Vagina (tissue), 2 donors: ENCODE results near the gene AGXT2. TPM values are rescaled to one million over a fixed set of nuclear protein-coding genes. Genes with fewer than 3 reads are reported as not detected.
"Not testable (repeated sequence)": the region's sequence is repeated elsewhere in the genome, so short reads cannot be mapped to it uniquely, and the experiment has no call there.

ENCODE experiments used
- DNase-seq, 2 donors: peaks; one replicate each; pipeline ENCODE4 v3.0.0-alpha.2; 2017; ENCODE audit errors: extremely low spot score in 2 of 2
- H3K27ac ChIP-seq: fragments of 200-600 bp; sonication (generic); one replicate; pipeline ENCODE4 v1.5.1; 2019
- H3K27me3 ChIP-seq: fragments of 200-600 bp; sonication (generic); one replicate; pipeline ENCODE4 v1.5.1; 2019
- H3K36me3 ChIP-seq, 2 donors: fragments of 200-600 bp; sonication (generic); one replicate each; pipeline ENCODE4 v1.5.1; 2017 to 2019
- H3K4me1 ChIP-seq: fragments of 200-600 bp; sonication (generic); one replicate; pipeline ENCODE4 v1.5.1; 2019
- H3K4me3 ChIP-seq, 2 donors: fragments of 200-600 bp; sonication (generic); 1 replicate in 1 of 2; 2 replicates in 1 of 2; pipeline ENCODE4 v1.5.1; 2016 to 2019
- H3K9me3 ChIP-seq: fragments of 200-600 bp; sonication (generic); one replicate; pipeline ENCODE4 v1.5.1; 2019
- POLR2A ChIP-seq, 2 donors: fragments of 450-650 bp; IDR thresholded peaks; one replicate each; pipeline ENCODE4 v1.6.1; 2017; ENCODE audit warnings: antibody characterized with exemption in 2 of 2, mild to moderate bottlenecking in 2 of 2, moderate library complexity in 2 of 2
- POLR2AphosphoS5 ChIP-seq, 2 donors: sonication (generic); formaldehyde crosslinking; IDR thresholded peaks; one replicate each; pipeline ENCODE4 v1.9.0; 2017; ENCODE audit warnings: antibody characterized with exemption in 2 of 2, mild to moderate bottlenecking in 2 of 2, low read depth in 1 of 2; ENCODE audit not compliant: insufficient read depth in 1 of 2
- intact Hi-C: fragments of 100-400 bp; cut with DNase I; formaldehyde crosslinking; loops from one replicate; pipeline ENCODE4 v1.15.1; 2023
- total RNA-seq: library from RNA; depleted of rRNA; stranded (reverse); fragments of >200 nt; gene quantifications from one replicate; pipeline ENCODE4 v1.2.3, GENCODE V29; 2016
- TF ChIP-seq, protein P1 (sequence below), 3 experiments: fragments of 450-650 bp in 2 of 3; fragments of 200-600 bp in 1 of 3; sonication (generic) in 1 of 3; IDR thresholded peaks; one replicate each; pipeline ENCODE4 v1.5.1; 2017 to 2019; ENCODE audit warnings: antibody characterized with exemption in 3 of 3, mild to moderate bottlenecking in 2 of 3, moderate library complexity in 2 of 3

The AGXT2 gene
- total RNA-seq, 1 donor from 2014 or later: not detected

GRCh38 chr5:34978681-34979080, 69.1 kb downstream of the AGXT2 start:
- TF ChIP-seq POLR2AphosphoS5 (IDR thresholded peaks at IDR 0.05; ENCODE audit: insufficient read depth in 1 of 2, low read depth in 1 of 2) (no peak), POLR2A (IDR thresholded peaks at IDR 0.05) (no peak)
- TF ChIP-seq, protein P1, sequence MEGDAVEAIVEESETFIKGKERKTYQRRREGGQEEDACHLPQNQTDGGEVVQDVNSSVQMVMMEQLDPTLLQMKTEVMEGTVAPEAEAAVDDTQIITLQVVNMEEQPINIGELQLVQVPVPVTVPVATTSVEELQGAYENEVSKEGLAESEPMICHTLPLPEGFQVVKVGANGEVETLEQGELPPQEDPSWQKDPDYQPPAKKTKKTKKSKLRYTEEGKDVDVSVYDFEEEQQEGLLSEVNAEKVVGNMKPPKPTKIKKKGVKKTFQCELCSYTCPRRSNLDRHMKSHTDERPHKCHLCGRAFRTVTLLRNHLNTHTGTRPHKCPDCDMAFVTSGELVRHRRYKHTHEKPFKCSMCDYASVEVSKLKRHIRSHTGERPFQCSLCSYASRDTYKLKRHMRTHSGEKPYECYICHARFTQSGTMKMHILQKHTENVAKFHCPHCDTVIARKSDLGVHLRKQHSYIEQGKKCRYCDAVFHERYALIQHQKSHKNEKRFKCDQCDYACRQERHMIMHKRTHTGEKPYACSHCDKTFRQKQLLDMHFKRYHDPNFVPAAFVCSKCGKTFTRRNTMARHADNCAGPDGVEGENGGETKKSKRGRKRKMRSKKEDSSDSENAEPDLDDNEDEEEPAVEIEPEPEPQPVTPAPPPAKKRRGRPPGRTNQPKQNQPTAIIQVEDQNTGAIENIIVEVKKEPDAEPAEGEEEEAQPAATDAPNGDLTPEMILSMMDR (IDR thresholded peaks at IDR 0.05): no peak
- no peaks in the 10 kb centered on the region for H3K4me1 ChIP-seq
- DNase-seq: no peak
- no peaks in the 10 kb centered on the region for H3K27me3 ChIP-seq
- no peak overlapping the region for H3K27ac ChIP-seq
- H3K36me3 ChIP-seq: no peaks in the 10 kb centered on the region
- H3K9me3 ChIP-seq: no peaks in the 10 kb centered on the region
- H3K4me3 ChIP-seq: no peak overlapping the region
- intact Hi-C loops: no loop called here

DNA sequence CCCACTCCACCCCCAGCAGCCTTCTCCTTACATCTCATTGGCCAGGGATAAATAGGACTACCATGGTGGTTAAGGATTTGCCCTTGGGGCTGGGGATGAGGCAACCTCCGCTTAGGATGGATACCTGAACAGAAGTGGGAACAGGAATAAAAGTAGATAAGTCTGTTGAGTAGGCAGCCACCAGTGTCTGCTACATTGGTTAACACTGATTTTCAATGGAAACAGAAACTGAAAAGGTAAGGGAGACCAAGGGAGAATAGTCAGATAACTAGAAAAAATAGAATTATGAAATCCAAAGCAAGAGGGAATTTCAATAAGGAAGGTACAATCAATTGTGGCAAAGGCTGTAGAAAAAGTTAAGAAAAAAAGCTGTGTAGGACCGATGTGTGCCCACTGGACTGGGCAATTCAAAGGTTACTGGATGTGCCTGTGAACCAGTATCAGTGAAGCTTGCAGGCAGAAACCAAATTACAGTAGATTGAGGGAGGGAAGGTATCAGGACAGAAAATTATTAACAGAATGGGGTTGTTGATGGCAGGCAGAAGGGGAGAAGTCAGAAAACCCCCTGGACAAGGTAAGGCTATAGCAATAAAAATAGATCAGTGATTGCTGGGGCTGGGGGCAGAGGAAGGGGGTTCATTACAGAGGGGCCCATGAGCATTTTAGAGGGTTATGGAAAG, 69.7 kb downstream of the AGXT2 start:
- TF ChIP-seq POLR2AphosphoS5 (IDR thresholded peaks at IDR 0.05; ENCODE audit: insufficient read depth in 1 of 2, low read depth in 1 of 2) (no peak), POLR2A (IDR thresholded peaks at IDR 0.05) (no peak)
- TF ChIP-seq, protein P1 (IDR thresholded peaks at IDR 0.05): no peak
- H3K9me3 ChIP-seq: no peaks in the 10 kb centered on the region
- H3K27ac ChIP-seq: no peak overlapping the region
- no peaks in the 10 kb centered on the region for H3K36me3 ChIP-seq
- H3K27me3 ChIP-seq: no peaks in the 10 kb centered on the region
- intact Hi-C loops: no loop called here
- DNase-seq: no peak
- no peaks in the 10 kb centered on the region for H3K4me1 ChIP-seq
- no peak overlapping the region for H3K4me3 ChIP-seq

- TF ChIP-seq POLR2AphosphoS5 (IDR thresholded peaks at IDR 0.05; ENCODE audit: insufficient read depth in 1 of 2, low read depth in 1 of 2): no peak
- no peak for TF ChIP-seq POLR2A (IDR thresholded peaks at IDR 0.05)
- TF ChIP-seq, protein P1 (IDR thresholded peaks at IDR 0.05): no peak
- intact Hi-C loops: no loop called here
Measured at GRCh38 chr5:34976347-34976746, 71.4 kb downstream of the AGXT2 start.

DNA sequence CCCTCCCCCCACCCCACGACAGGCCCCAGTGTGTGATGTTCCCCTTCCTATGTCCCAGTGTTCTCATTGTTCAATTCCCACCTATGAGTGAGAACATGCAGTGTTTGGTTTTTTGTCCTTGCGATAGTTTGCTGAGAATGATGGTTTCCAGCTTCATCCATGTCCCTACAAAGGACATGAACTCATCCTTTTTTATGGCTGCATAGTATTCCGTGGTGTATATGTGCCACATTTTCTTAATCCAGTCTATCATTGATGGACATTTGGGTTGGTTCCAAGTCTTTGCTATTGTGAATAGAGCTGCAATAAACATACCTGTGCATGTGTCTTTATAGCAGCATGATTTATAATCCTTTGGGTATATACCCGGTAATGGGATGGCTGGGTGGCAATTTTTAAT, 76.1 kb downstream of the AGXT2 start:
- intact Hi-C loops, H3K27ac ChIP-seq, H3K36me3 ChIP-seq: not testable (repeated sequence)

More at GRCh38 chr5:34976347-34976746, 71.4 kb downstream of the AGXT2 start:
- Histone ChIP-seq H3K27ac (no peak overlapping the region), H3K36me3 (no peaks in the 10 kb centered on the region), H3K9me3 (no peaks in the 10 kb centered on the region), H3K27me3 (no peaks in the 10 kb centered on the region), H3K4me1 (no peaks in the 10 kb centered on the region), H3K4me3 (no peak overlapping the region)
- no peak for DNase-seq

GRCh38 chr5:34970552-34970951, 77.2 kb downstream of the AGXT2 start:
- no peak overlapping the region for H3K27ac ChIP-seq
- TF ChIP-seq, protein P1 (IDR thresholded peaks at IDR 0.05): no peak
- no peak for TF ChIP-seq POLR2A (IDR thresholded peaks at IDR 0.05)
- no peak for TF ChIP-seq POLR2AphosphoS5 (IDR thresholded peaks at IDR 0.05; ENCODE audit: insufficient read depth in 1 of 2, low read depth in 1 of 2)
- H3K27me3 ChIP-seq: no peaks in the 10 kb centered on the region
- no peaks in the 10 kb centered on the region for H3K36me3 ChIP-seq
- H3K9me3 ChIP-seq: no peaks in the 10 kb centered on the region
- intact Hi-C loops: no loop called here
- H3K4me1 ChIP-seq: no peaks in the 10 kb centered on the region
- H3K4me3 ChIP-seq: no peak overlapping the region
- DNase-seq: no peak

More for the DNA sequence above, 76.1 kb downstream of the AGXT2 start:
- H3K9me3 ChIP-seq, DNase-seq, H3K4me1 ChIP-seq, H3K4me3 ChIP-seq, H3K27me3 ChIP-seq: not testable (repeated sequence)
